GM15510 (cell line): ENCODE data around the gene SPTB.

Source experiments
- POLR2A ChIP-seq: IDR thresholded peaks from 3 replicates; pipeline ENCODE4 v1.6.1; 2011; ENCODE audit warnings: borderline replicate concordance; ENCODE audit not compliant: insufficient read length; ENCODE audit errors: extremely low read depth

Gene SPTB

DNA sequence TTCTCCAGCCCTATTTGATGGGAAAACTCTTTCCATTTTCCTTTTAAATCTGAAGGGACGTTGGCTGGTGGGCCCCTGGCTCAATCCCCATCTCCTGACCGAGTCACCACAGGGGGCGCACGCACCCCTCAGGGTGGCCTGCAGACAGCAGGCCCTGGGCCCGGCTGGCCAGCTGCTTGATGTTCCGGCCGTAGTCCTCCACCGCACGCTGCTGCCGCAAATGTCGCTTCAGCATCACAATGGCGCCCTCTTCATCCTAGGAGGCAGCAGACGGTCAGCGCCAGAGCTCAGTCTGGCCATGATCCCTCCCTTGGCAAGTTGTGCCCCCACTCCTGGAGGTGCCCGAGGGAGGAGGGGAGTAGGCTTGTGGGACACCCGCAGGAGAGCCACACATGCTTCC lies 105.4 kb downstream of the SPTB start:
- TF ChIP-seq POLR2A: no peak

DNA sequence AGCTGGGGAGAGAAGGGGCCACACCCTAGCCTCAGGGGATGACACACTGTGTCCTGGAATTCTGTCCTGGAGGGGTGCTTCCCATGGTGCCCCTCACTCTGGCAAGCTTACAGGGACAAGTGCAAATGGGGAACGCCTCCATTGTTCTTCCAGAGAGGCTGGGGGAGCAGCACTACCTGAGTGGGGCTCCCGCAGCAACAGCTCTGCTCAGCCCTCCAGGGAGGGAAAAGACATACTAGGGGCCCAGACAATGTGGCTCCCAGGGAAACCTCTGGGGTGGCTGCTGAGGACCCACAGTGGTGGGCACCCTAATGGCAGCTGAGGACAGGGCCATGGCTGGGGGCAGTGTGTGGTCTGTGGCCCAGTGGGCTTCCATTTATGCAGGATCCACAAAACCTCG lies 106.1 kb downstream of the SPTB start:
- no peak for TF ChIP-seq POLR2A

DNA sequence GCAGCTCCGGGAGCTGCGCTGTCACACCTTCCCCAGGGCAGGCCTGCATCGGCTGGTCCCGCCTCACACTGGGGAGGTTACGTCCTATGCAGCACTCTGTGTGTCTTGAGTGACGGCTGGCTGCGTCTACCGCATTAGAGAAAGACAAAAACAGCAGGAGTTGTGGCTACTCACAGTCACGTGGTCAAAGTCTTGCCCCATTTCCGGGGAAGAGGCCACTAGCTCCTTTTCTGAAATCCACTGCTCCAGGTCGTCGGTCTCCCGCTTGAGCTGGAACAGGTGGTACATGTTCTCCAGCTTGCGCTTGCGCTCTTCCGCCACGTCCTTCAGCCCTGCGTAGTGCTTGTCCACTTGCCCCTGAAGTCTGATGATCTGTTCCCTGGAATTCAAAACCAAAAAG lies 106.7 kb downstream of the SPTB start:
- TF ChIP-seq POLR2A: no peak

DNA sequence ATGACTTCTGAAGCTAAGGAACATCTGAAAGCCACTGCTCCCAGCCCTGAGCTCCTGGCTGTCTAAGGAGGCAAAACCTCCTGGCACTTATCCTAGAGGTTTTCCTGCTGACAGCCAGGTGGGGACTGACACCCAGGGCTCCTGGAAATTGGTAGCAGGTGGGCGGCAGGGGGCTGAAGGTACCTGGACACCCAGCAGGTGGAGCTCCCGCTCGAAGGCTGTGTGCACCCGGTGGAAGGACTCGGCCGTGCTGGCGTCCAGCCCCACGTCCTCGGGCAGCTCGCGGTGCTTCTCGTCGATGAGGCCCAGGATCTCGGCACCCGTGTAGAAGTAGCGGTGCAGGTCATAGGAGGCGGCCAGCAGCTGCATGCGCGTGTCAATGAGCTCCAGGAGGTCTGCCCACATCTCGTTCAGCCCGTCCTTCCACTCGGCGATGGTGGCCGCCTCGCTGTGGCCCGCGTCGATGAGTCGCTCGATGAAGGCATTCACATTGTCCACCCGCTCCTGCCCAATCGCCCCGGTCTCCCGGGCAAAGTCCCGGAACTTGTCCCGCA lies 107.2 kb downstream of the SPTB start:
- TF ChIP-seq POLR2A: no peak

DNA sequence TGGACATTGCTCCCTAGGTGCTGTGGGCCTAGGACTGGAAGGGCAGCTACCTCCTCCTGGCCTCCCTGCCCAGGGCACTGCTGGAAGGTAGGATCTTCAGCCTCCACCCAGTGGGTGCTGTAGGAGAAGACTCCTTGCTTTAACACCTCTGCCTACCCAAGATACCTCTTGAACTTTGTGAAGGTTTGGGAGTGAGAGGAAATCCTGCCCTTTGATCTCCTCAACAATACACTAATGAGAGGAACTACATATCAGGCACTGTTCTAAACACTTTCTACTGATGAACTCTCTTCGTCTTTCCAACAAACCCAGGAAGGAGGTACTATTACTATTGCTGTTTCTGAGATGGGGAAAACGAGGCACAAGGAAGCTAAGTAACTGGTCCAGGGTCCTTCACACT lies 108.5 kb downstream of the SPTB start:
- no peak for TF ChIP-seq POLR2A

DNA sequence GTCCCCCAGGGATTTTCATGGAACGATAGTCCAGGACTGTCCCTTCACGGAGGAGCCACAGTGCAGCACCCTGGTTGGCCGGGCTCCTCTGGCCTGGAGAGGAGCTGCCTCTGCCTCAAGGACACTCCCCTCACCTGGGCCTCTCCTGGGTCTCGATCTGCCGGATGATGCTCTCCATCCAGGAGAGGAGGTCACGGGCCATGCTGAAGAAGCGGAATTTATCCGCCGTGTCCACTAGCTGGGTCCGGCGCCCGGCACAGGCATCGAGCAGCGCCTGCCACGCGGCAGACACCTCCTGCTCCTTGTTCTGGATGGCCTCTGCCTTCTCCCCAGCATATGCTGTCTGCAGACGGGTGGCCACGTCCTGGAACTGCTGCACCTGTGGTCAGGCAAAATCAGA lies 109.0 kb downstream of the SPTB start:
- TF ChIP-seq POLR2A: no peak

DNA sequence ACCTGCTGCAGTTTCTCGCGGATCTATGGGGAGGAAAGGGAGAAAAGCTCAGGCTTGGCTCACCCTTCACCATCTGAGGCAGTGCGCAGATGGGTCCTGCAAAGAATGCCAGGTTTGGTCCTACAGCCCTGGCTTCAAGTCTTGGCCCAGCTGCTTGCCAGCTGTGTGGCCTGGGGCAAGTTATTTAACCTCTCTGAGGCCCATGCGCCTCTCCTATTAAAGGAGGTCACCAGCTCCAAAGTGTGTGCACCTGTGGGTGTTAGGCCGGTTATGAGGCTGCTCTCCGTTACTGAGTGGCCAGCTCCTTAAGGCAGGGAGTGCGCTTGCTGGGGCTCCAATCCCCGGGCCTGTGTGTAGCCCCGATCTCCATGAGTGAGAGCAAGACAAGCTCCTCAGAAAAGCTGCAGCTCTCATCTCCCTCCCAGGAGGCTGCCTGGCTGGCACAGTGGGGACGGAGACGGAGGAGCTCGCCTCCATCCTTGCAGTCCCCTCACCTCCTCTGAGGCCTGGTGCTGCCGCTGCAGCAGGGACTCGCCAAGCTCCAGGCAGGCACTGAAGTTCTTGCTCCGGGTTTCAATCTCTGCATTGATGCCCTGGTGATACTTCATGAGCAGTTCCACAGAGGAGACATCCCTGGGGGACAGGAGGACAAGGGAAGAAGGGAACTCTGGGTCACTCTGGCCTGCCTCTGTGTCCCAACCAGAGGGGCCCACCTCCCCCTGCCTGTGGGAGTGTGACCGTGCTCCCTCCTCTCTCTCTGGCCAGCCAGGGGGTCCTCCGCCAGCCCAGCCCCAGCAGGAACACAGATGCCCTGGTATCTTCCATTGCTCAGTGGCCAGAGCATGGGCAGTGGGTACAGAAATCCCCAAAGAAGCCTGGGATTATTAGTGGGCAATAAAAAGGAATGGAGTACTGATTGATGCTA lies 110.3 kb downstream of the SPTB start:
- no peak for TF ChIP-seq POLR2A

DNA sequence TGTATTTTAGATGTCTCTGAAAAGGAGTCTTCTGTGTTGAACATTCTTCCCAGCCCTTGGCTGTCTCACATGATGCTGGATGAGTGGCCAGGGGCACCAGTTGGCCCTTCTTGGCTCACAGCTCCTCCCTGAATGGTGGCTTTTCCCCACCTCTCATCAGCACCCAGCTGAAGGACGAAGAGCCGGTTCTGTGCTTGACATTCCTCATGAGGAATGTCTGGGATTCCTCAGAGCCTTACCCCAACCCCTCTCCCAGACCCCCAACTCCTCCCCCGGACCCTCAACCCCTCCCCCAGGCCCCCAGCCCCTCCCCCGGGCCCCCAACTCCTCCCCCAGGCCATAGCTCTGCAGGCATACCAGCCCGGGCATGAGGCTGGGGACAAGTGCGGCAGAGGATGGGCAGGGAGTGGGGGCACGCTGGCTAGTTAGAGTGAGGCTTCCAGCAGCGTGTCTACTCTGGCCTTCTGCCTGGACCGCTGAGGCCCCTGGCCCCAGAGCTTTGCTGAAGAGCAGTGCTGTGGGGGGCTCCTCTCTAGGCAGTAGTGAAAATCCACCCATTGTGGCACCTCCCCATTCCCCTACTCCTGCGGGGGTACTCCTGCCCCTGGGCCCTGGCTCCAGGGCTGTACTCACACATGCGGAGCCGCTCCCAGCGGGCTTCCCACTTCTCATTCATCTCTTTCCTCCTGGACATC lies 111.2 kb downstream of the SPTB start:
- TF ChIP-seq POLR2A: no peak

DNA sequence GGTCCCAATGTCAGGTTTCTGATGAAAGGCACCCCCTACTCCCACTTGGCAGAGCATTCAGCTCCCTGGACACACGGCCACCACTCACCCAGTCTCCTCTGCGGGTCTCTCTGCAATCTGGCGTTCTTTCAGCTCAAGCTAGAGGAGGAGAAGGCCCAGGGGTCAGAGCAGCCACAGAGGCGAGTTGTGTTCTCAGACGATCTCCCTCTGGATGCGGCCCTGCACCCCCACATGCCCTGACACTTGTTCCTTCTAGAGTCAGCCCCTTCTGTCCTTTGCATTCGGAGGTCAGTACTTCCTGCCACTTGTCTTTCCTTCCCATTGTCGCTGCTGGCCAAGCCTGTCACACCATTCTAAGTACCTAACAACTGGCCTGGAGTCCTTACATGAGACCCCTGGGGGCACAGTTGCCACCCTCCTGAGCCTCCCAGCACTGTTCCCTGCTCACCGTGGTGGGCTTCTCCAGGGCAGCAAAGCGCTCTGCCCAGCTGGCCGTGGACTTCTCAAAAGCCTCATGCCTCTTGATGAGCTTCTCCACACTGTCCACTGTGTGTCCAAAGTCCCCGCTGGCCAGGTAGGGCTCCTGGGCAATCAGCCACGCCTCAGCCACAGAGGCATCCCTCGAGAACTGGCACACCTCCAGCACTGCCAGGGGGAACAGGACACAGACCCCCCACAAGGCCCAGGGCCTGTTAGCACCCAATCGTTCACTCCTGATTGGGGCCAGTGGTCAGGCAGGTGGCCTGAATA lies 112.3 kb downstream of the SPTB start:
- TF ChIP-seq POLR2A: no peak

- no peak for TF ChIP-seq POLR2A
Observed at GRCh38 chr14:64766430-64767151, 113.1 kb downstream of the SPTB start.

GRCh38 chr14:64765740-64766302 lies 113.9 kb downstream of the SPTB start:
- TF ChIP-seq POLR2A: no peak

GRCh38 chr14:64764641-64765520 lies 114.8 kb downstream of the SPTB start:
- no peak for TF ChIP-seq POLR2A
